ENCODE results near the gene SEZ6. TPM values are rescaled to one million over a fixed set of nuclear protein-coding genes. Genes with fewer than 3 reads are reported as not detected.

The SEZ6 gene
- polyA plus RNA-seq, 2 of the 4 experiments (the other 2 are of a cell fraction), result not detected

- TF ChIP-seq ELK1 (IDR thresholded peaks at IDR 0.05; ENCODE audit: low read depth, low read length), result no peak
- TF ChIP-seq RCOR1 (IDR thresholded peaks at IDR 0.05; ENCODE audit: low read depth, low read length), result no peak
- no peak for TF ChIP-seq ESRRA (IDR thresholded peaks at IDR 0.05; ENCODE audit: borderline replicate concordance, low read length)
These were observed 35.0 kb downstream of the SEZ6 start (continued) for GRCh38 chr17:28970879-28971278.

- DNase-seq (ENCODE audit: low read depth in 1 of 2, low spot score in 1 of 2), result no peak
- Histone ChIP-seq H3K9me3 (no peaks in the 10 kb centered on the region), H3K4me1 (no peaks in the 10 kb centered on the region), H3K4me2 (no peak overlapping the region), H3K4me3 (no peak overlapping the region), H3K27ac (no peak overlapping the region)
- TF ChIP-seq, protein P1, sequence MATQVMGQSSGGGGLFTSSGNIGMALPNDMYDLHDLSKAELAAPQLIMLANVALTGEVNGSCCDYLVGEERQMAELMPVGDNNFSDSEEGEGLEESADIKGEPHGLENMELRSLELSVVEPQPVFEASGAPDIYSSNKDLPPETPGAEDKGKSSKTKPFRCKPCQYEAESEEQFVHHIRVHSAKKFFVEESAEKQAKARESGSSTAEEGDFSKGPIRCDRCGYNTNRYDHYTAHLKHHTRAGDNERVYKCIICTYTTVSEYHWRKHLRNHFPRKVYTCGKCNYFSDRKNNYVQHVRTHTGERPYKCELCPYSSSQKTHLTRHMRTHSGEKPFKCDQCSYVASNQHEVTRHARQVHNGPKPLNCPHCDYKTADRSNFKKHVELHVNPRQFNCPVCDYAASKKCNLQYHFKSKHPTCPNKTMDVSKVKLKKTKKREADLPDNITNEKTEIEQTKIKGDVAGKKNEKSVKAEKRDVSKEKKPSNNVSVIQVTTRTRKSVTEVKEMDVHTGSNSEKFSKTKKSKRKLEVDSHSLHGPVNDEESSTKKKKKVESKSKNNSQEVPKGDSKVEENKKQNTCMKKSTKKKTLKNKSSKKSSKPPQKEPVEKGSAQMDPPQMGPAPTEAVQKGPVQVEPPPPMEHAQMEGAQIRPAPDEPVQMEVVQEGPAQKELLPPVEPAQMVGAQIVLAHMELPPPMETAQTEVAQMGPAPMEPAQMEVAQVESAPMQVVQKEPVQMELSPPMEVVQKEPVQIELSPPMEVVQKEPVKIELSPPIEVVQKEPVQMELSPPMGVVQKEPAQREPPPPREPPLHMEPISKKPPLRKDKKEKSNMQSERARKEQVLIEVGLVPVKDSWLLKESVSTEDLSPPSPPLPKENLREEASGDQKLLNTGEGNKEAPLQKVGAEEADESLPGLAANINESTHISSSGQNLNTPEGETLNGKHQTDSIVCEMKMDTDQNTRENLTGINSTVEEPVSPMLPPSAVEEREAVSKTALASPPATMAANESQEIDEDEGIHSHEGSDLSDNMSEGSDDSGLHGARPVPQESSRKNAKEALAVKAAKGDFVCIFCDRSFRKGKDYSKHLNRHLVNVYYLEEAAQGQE (IDR thresholded peaks at IDR 0.05), result no peak
- no peak for TF ChIP-seq JUN (IDR thresholded peaks at IDR 0.05)
- TF ChIP-seq FOSL2 (IDR thresholded peaks at IDR 0.05), result no peak
- TF ChIP-seq FOSL2 (CRISPR knock-in tag; IDR thresholded peaks at IDR 0.05), result no peak
- FAIRE-seq, result no peak
- ChIA-PET CTCF (interaction anchor here (1.0 to 7.8 kb wide), 7 partner anchors 8 to 154 kb away, joined by 3 to 255 read pairs (median 3); no protein-coding TSS in a partner anchor), POLR2A (no interaction called here)
- ATAC-seq, result no peak
- WGBS (ENCODE audit: missing lambda C conversion rate), result 63% methylated on average over 12 of the region's 12 CpGs
These were observed 36.0 kb downstream of the SEZ6 start for GRCh38 chr17:28969706-28970393.

DNA sequence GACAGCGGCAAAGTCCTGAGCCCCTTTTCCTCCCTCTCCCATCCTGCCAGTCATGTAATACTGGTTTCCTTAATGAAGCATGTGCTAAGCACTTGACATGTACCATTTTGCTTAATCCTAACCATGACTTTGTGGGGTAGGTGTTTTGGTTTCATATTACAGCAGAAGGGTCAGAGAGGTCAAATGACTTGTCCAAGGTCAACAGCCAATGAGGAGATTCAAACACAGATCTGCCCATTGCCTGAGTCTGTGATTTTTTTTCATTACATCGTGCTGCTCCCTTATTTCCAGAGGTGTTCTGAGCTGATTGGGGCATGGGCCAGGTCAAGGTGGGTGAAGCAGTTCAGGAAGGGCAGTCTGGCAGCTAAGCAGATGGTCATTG is 36.9 kb downstream of the SEZ6 start:
- TF ChIP-seq, protein P2, sequence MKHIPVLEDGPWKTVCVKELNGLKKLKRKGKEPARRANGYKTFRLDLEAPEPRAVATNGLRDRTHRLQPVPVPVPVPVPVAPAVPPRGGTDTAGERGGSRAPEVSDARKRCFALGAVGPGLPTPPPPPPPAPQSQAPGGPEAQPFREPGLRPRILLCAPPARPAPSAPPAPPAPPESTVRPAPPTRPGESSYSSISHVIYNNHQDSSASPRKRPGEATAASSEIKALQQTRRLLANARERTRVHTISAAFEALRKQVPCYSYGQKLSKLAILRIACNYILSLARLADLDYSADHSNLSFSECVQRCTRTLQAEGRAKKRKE (CRISPR knock-in tag; IDR thresholded peaks at IDR 0.05; ENCODE audit: low read depth), result no peak
- TF ChIP-seq NFE2L2 (conservative IDR thresholded peaks at IDR 0.05; ENCODE audit: low read length) (no peak), ZSCAN20 (CRISPR knock-in tag; IDR thresholded peaks at IDR 0.05) (no peak), NR3C1 (IDR thresholded peaks at IDR 0.05) (no peak), SMC3 (IDR thresholded peaks at IDR 0.05) (no peak)
- H3K27ac ChIP-seq, result no peak overlapping the region
- no peak overlapping the region for H3K4me2 ChIP-seq
- FAIRE-seq (peak; percentile 61), ATAC-seq (no peak), DNase-seq (ENCODE audit: low read depth in 1 of 2, low spot score in 1 of 2) (no peak)
- 54% methylated on average over 2 of the region's 2 CpGs for WGBS (ENCODE audit: missing lambda C conversion rate)
- CTCF ChIA-PET, result interaction anchor here (0.7 to 7.8 kb wide), 8 partner anchors 9 to 393 kb away, joined by 3 to 255 read pairs (median 4); no protein-coding TSS in a partner anchor
- no peaks in the 10 kb centered on the region for H3K9me3 ChIP-seq
- H3K4me1 ChIP-seq, result 0 out of 3 replicates have a peak, but pooled peaks cover 6% of the 10 kb centered on the region
- H3K4me3 ChIP-seq, result no peak overlapping the region
- POLR2A ChIA-PET, result no interaction called here

DNA sequence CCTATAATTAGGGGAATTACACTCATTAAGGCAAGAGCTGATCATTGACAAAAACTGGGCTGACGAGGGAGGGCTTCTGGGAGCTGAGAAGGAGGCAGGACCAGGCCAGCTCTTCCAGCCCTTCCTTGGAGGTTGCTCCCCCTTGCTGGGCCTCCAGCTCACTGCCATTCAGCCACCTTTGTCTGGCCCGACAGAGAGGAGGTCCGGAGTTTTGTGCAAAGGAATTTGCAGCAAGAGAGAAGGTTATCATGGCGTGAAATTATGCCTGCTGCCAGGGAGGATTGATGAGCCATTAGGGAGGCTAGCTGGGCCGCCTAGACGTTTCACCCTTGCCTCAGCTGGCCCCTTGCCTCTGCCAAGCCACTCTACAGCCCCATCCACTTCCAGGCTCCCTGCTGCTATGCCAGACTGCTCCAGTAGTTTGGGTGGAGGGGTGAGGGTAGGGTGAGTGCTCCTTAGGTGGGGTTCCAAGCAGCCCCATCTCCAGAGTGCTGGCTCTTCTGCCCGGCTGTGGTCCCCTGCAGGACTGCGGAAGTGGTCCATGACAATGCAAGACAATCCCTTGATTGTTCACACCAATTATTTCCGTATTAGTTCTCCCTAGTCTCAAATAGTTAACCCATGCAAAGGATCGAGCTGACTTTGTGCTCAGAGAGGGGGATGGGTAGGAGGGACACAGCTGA is 37.5 kb downstream of the SEZ6 start:
- Histone ChIP-seq H3K4me3 (no peak overlapping the region), H3K4me2 (no peak overlapping the region), H3K27ac (no peak overlapping the region), H3K4me1 (0 out of 3 replicates have a peak, but pooled peaks cover 6% of the 10 kb centered on the region), H3K9me3 (no peaks in the 10 kb centered on the region)
- DNase-seq (ENCODE audit: low read depth in 1 of 2, low spot score in 1 of 2) (no peak), ATAC-seq (no peak), FAIRE-seq (no peak)
- POLR2A ChIA-PET, result no interaction called here
- CTCF ChIA-PET, result interaction anchor here (0.8 to 7.8 kb wide), 18 partner anchors 8 to 241 kb away, joined by 3 to 255 read pairs (median 4); no protein-coding TSS in a partner anchor
- 57% methylated on average over 10 of the region's 10 CpGs for WGBS (ENCODE audit: missing lambda C conversion rate)
- TF ChIP-seq NR3C1 (IDR thresholded peaks at IDR 0.05) (no peak), HOXB13 (CRISPR knock-in tag; IDR thresholded peaks at IDR 0.05; ENCODE audit: low read depth) (no peak), BHLHE40 (IDR thresholded peaks at IDR 0.05; ENCODE audit: low read depth, low read length) (no peak), KDM1A (IDR thresholded peaks at IDR 0.05; ENCODE audit: low read depth) (no peak), CEBPB (IDR thresholded peaks at IDR 0.05) (no peak), USF2 (IDR thresholded peaks at IDR 0.05) (no peak), ESRRA (IDR thresholded peaks at IDR 0.05; ENCODE audit: borderline replicate concordance, low read length) (no peak), RNF2 (IDR thresholded peaks at IDR 0.05; ENCODE audit: borderline replicate concordance, low read depth) (no peak), POLR2AphosphoS2 (conservative IDR thresholded peaks at IDR 0.05; ENCODE audit: low read length) (no peak)
- TF ChIP-seq, protein P3, sequence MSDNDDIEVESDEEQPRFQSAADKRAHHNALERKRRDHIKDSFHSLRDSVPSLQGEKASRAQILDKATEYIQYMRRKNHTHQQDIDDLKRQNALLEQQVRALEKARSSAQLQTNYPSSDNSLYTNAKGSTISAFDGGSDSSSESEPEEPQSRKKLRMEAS (IDR thresholded peaks at IDR 0.05), result no peak
